NCI-H187 (cell line): ENCODE results near the gene SEMA6C.
A peak's percentile ranks its signal among the peaks of the same experiment; 100 is the strongest.
"Not testable (repeated sequence)": the region's sequence is repeated elsewhere in the genome, so short reads cannot be mapped to it uniquely, and the experiment has no call there.

Source experiments
- DNase-seq, 2 experiments: peaks; one replicate each; lab custom pipeline; 2025; lab: John Stamatoyannopoulos, UW

The SEMA6C gene, protein sequence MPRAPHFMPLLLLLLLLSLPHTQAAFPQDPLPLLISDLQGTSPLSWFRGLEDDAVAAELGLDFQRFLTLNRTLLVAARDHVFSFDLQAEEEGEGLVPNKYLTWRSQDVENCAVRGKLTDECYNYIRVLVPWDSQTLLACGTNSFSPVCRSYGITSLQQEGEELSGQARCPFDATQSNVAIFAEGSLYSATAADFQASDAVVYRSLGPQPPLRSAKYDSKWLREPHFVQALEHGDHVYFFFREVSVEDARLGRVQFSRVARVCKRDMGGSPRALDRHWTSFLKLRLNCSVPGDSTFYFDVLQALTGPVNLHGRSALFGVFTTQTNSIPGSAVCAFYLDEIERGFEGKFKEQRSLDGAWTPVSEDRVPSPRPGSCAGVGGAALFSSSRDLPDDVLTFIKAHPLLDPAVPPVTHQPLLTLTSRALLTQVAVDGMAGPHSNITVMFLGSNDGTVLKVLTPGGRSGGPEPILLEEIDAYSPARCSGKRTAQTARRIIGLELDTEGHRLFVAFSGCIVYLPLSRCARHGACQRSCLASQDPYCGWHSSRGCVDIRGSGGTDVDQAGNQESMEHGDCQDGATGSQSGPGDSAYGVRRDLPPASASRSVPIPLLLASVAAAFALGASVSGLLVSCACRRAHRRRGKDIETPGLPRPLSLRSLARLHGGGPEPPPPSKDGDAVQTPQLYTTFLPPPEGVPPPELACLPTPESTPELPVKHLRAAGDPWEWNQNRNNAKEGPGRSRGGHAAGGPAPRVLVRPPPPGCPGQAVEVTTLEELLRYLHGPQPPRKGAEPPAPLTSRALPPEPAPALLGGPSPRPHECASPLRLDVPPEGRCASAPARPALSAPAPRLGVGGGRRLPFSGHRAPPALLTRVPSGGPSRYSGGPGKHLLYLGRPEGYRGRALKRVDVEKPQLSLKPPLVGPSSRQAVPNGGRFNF

DNA sequence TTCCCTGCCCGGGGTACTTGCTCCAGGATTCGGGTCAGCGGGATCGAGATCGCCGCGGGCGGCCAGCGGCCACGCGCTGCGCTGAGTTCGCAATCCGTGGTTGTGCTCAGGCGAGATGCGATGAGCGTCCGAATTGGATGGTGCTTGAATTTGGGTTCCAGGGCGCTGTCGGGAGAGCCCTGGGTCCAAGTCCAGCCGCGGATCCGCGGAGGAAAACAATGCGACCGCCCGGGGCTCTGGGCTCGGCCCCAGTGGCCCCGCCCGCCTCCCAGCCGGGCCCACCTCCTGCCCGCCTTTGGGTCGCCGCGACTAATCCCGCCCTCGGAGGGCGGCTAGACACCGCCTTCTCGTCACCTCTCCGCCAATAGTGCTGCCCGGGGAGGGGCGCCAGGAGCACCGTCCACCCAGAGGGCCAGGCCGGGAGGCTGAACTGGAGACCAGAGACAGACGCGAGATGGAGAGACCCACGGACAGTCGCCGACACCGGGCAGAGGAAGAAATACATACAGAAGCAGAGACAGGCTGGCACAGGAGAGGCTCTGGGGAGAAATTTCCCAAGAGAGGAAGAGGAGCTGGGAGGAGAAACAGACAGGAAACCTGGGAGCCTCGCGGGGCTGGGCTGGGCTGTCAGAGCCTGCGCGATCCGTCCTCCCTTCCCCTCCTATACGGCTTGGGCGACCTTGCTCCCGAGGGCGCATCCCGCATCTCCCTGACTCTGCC, at the start of gene SEMA6C:
SEMA6C (minus strand) TSS at position 220 of the 720 bp plus-strand sequence. CDS start 4,010 bp downstream, outside the sequence.
- peak; percentile 95 to 97 for DNase-seq

DNA sequence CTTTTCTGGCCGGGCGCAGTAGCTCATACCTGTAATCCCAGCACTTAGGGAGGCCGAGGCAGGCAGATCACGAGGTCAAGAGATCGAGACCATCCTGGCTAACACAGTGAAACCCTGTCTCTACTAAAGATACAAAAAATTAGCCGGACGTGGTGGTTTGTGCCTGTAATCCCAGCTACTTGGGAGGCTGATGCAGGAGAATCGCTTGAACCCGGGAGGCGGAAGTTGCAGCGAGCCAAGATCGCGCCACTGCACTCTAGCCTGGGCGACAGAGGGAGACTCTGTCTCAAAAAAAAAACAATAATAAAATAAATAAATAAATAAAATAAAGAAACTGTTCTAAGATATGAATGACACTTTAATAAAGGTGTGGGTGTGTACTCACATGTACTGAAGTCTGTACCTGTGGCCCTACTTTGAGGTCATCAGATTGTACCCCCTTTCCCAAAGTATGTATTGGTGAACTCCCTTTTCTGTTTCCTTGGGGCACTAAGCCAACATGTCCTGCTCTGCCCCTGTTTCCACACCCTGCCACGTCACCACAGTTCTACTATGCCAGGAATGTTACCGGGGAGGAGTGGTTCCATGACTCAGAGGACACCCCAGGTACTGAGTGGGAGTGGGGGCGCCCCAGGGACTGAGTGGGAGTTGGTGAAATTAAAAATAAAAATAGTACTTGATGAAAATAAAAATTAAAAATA, 48.6 kb upstream of the SEMA6C start:
- DNase-seq: not testable (repeated sequence)

DNA sequence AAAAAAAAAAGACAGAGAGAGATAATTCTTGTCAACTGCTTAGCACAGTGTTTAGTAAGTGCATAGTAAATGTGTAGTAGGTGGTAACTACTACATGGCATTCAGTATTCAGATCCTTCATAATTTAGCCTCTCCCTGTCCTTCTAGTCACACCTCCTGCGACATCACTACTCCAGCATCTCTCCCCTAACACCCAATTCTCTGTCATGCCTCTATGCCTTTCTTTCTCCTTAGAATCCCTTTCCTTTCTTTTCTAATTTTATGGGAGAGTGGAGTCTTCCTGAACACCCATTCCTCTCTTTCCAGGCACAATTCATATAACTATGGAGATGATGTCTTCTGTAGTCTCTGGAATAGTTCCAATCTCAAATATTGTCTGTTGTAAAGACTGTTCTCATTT, 47.4 kb upstream of the SEMA6C start:
- no peak for DNase-seq

DNA sequence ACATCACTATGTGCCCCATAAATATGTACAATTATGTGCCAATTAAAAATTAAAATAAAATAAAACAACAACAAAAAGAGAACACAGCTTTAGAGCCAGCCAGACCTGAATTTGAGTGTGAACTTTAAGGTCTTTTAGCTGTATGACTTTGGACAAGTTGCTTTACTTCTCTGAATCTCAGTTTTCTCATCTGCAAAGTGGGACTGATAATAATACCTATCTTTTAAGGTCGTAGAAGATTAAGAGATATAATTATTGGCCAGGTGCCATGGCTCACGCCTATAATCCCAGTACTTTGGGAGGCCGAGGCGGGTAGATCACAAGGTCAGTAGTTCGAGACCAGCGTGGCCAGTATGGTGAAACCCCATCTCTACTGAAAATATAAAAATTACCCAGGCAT, 46.9 kb upstream of the SEMA6C start:
- no peak for DNase-seq

DNA sequence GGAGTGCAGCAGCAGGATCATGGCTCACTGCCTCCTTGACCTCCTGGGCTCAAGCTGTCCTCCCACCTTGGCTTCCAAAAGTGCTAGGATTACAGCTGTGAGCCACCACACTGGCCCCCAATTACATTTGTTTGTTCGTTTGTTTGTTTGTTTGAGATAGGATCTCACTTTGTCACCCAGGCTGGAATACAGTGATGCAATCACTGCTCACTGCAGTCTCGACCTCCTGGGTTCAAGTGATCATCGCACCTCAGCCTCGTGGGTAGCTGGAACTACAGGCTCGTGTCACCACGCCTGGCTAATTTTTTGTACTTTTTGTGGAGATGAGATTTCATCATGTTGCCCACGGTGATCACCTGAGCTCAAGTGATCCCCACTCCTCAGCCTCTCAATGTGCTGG, 45.6 kb upstream of the SEMA6C start:
- no peak for DNase-seq

DNA sequence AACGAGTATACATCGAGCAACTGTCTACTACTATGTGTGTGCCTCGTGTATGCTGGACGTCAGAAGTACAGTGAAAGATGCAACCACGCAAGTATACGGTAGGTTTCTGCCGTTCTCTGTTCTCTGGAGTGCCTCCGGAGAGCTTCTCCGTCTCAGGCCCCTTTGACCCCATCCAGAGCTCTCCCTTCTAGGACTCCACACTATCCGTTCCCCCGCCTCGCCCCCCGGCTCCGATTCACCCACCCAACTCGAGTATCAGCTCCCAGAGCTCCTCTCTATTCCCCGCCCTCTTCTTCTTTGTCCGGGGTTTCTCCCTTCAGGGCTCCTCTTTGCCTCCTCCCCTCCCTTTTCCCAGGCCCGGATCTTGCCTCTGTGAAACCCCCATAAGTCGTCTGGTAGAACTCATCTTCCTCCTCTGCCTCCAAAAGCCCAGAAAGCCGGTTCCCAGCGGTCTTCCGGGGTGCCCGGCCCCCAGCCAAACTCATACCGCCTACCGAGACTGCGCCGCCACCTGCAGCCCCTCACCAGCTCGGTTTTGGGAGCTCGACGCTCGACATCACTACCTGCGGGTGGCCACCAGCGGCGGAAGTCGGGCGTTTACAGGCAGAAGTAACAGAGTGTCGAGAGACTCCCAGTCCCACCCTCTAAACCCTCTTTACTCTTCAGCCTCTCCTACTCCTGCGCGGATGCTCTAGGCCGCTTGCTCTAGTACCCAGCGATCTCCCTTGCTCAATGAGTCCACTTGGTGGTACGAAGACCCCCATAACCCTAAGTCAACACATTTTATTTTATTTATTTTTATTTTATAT, 43.4 kb upstream of the SEMA6C start, which contains the start of gene VPS72:
VPS72 (minus strand) TSS at position 561 of the 809 bp plus-strand sequence; CDS start at position 485, 76 bp downstream.
- DNase-seq: peak; percentile 93

DNA sequence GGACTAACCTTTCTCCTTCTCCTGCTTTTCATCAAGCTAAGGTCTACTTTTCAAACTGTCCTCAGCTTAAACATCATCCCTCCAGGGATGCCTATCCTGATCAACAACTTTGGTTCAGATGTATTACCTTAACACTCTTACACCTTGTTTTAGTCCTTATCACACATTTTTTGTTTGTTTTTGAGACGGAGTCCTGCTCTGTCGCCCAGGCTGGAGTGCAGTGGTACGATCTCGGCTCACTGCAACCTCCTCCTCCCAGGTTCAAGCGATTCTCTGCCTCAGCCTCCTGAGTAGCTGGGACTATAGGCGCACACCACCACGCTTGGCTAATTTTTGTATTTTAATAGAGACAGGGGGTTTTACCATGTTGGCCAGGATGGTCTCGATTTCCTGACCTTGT, 42.2 kb upstream of the SEMA6C start:
- not testable (repeated sequence) for DNase-seq

DNA sequence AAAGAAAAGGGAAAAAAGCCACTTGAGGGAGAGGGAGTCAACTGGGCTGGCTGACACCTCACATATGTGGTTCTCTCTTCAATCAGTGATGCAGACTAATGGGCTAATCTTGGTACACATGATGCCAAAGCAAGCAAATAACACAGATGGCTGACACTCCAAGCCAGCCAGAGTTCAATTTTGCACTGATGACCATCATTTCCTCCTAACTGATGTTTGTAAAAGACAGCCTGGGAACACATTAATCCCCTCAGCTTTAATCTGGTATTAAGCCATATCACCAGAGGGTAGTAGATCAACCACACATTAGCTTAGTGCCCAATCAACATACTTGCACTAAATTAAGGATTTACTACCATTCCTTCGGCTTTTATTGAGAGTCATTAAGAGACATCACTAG, 40.8 kb upstream of the SEMA6C start:
- DNase-seq: no peak

DNA sequence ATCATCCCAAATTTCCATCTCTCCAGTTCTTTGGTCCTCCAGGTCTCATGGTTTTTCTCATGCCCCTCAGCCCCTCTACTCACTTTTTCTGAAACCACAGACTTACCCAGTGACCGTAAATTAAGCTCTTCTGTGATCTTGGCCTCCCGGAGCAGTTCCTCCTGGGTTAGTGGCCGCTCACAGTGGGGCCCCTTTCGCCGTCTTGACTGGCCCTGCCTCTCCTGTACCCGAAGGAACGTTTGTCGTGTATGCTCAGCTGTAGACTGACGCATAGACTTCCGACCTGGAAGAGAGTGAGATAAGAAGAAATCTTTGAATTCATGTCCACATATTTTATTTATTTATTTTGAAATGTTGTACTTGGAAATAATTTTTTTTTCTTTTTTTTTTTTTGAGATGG, 37.8 kb upstream of the SEMA6C start:
- no peak for DNase-seq

DNA sequence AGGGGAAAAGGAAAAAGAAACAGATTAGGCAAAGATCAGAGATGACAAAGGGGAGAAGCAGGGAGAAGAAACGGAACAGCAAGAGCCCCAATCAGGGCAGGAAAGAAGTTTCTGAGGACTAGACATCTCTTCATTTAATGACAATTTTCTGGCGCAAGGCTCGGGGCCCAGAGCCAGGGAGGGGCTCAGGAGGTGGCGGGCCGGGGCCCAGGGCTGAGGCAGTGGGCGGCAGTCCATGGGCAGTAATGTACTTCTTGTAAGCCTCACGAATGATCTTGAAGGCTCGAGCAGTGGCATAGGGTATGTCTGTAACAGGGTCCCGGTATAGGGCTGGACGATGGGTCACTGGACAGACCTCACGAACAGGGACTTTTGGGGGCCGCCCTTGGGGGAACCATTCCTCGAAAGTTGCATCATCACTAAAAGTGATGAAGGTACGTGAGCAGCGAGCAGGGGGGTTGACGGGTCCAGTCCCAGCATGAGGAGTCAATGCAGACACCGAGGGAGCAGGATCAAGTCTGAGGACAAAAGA, 30.1 kb upstream of the SEMA6C start:
- DNase-seq: no peak

DNA sequence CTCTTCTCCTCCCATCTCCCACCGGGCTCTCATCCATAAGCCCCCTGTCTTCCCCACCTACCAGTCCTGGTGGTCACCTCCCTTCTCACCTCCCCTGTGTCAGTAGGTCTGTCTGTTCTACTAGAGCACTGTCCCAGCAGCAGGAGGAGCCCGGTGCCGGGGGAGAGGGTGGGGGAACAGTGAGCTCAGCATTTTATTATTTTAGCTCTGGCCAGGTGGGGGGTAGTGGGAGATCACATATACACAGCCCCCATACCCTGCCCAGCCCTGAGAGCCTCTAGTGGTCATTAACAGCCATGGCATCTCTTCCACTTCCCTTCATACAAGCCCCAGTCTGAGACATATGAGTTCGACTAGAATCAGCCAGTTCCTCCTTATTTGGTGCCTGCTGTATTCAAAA, 29.4 kb upstream of the SEMA6C start, which contains the start of gene TMOD4:
TMOD4 (minus strand) TSS at position 119 of the 400 bp plus-strand sequence. CDS start 1,106 bp downstream, outside the sequence.
- no peak for DNase-seq

DNA sequence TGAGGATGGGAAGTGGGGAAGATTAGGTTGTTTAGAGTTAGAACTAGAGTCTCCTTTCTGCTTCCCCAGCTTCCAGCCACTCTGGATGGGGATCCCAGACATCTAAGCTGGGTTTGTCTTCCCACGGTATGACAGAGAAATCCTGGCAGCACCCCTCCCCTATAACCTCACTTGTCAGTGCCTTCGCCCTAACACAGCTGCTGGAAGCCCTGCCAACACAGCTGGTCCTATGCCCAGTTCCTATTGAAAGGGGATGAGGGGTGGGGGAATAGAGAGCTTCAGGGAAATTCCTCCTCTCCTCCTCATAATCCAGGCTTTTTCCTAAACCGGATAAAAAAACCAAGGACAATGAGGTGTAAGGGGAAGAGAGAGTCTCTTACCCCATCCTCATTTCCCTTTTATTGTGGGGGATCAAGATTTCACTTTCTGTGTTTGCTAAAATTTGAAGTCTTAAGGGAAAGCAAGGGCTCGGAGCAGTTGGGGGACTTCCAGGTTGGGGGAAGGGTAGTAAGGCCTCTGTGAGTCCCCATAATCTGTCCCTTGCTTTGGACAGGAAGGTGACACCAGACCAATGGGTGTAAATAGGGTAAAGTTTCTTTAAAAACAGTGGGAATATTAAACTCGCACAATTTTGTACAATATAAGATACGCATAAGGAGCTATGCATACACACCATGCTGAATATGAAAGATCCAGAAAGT, 28.8 kb upstream of the SEMA6C start:
- DNase-seq: no peak

DNA sequence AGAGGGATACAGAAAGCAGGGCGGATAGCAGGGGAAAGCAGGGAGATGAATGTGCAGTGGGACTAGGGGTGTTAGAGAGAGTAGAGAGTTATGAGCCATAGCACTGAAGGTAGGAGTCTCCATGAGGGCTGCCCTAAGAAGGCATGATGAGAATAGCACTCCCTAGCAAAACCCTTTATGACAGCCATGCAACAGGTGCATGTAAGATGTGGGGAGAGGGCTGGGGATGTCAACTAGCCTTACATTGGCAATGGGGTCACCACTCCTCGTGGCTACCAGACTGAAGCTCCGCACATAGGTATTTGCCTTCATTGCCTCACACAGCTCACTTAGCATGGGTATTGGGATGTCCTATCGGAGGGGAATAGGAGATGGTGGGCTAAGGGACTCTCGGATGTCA, 24.8 kb upstream of the SEMA6C start:
- no peak for DNase-seq

DNA sequence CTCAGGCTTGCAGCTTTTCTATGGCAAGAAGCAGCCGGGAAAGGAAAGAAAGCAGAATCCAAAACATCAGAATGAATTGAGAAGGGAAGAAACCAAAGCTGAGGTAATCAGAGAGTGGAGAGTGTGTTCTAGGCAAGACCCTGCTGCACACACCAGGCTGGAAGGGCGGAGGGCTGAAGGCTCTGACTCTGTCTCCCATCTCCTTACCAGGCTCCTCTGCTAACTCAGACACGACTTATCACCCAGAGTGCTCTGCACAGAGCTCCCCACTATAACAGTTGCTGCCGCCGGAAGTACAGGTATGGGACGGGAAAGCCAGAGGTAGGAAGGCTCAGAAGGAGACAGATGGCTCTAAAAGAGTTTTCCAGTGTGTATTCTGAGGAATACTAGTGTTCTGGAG, 20.7 kb upstream of the SEMA6C start:
- no peak for DNase-seq

DNA sequence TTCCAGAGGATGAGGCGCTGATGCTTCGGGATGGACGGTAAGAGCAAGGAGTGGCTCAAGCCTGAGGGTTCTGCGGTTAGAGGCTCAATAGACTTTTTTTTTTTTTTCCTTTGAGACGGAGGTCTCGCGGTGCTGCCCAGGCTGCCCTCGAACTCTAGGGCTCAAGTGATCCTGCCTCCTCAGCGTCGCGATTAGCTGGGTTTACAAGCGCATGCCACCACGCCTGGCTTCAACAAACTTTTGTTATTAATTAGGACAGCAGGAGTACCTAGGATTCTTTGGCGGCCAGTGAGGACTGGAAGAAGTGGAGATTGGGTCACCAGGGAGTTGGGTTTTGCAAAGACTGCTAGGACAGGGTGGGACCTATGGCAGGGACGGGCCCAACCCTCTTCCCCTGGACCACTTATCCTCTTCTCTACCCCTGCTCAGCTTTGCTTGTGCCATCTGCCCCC, 20.1 kb upstream of the SEMA6C start:
- no peak for DNase-seq

DNA sequence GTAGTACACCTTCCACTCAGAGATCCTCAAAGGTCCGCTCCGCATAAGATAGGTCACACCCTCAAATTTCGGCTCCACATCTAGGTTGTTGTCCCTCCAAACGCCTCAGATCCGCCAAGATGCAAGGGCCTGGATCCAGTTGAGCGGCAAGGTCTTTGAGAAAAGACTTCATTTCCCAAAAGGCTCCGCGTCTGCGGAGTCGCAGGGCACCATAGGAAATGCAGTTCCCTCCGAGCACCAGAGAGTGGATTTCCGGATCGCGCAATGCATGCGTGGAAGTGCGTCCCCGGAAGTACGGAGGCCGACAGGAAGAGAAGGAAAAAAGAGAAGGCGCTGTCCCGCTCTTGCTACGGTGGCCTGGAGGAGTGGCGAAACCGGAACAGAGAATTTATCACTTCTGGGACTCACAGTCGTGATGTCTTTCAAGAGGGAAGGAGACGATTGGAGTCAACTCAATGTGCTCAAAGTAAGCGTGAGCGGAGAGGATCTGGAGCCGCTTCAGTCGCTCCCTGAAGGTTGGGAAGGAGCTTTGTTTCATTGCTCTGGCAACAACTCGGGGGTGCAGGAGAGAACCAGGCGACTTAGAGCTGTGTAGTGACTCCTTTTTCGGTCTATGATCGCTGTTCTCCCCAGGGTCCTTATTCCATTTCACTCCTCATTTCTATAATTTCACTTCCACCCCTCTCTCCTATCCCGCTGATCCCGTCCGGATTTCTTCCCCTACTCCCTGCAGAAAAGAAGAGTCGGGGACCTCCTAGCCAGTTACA, 19.5 kb upstream of the SEMA6C start, which contains the start of the genes LYSMD1 and SCNM1:
LYSMD1 (minus strand) TSS at position 165 of the 767 bp plus-strand sequence. CDS start 644 bp downstream, outside the sequence.
SCNM1 (plus strand) TSS at position 407 of the 767 bp plus-strand sequence; CDS start at position 416, 9 bp downstream.
- DNase-seq: peak; percentile 98 to 99

DNA sequence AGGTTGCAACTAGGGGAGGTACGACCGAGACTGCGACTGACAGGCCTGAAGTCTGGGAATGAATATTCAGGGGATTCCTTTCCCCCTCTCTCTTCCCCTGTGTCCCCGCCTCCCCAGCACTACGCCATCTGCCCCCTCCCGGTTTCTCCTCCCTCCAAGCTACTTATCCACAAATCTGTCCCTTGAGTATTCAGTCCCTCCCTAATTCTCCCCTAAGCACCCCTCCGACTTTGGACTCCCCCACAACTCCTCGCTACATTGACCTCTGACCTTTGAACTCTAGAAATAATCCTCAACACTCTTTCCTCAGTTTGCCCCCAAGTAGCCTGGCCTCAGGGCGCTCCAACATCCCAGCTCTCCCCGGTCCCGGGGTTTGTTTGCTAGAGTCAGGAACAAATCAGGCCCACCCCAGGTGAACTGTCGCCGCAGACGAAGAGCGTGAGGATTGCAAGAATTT, 18.9 kb upstream of the SEMA6C start:
- DNase-seq: no peak

DNA sequence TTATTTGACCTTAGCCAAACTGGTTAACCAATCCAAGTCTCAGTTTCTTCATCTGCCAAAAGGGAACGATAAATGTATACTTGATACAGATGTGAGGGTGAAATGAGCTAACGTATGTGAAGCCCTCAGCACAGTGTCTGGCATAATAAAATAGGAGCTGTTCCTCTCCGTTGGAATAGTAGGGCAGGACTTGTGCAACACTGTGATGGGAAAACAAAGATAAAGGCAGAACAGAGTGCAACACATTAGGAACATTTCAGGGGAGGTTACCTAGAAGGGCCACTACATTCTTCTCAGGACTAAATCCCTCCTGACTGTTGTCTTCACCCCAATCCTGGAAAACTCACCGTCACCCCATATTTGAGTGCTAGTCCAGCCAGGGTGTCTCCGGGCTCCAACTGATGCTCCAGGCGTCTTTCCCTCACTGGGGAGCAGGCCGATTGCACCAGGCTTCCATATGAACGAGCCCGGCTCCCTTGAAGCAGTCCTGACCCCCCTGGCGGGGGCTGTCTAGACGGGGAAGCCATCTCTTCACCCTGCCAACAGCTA, 18.4 kb upstream of the SEMA6C start:
- no peak for DNase-seq
